ENCODE measurements around the gene PPM1H.
"Not testable (repeated sequence)": the region's sequence is repeated elsewhere in the genome, so short reads cannot be mapped to it uniquely, and the experiment has no call there.

PPM1H gene

DNA sequence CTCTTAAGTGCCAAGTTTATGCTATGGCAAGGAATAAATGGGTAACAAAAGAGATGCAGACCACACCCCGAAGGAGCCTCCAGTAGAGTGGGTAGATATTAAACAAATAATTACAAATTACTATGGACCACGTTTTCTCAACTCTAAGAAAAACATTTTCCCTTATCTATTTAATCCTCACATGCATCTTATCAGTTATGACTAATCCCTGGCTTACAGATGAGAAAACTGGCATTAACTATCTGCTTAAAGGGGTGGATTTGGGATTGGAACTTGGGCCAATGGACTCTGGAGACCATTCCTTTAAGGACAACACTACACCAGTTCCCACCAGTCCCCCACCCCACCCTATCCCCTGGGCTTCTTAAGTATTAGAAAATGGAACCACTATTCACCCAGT is 26.3 kb downstream of the PPM1H start:
- DNase-seq (ENCODE audit: low read depth in 2 of 2), result no peak

DNA sequence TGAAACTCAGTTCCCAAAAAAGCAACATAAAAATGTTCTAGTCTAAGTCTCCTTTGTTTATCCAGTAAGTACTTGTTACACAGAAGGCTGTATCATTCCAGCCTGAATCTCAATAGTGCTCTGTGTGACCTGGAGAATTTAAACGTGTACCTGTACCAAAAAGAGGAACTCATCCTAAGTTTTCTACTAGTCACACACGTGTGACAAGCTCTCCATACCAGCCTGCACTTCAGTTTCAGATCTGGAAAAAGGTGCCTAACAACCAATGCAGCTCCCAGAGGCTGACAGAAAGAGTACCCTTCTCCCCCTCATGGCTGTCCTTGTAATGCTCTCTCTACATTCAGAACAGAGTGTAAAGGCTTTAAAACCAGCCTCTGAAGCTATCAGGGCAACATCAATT is 27.4 kb downstream of the PPM1H start:
- no peak for DNase-seq (ENCODE audit: low read depth in 2 of 2)

DNA sequence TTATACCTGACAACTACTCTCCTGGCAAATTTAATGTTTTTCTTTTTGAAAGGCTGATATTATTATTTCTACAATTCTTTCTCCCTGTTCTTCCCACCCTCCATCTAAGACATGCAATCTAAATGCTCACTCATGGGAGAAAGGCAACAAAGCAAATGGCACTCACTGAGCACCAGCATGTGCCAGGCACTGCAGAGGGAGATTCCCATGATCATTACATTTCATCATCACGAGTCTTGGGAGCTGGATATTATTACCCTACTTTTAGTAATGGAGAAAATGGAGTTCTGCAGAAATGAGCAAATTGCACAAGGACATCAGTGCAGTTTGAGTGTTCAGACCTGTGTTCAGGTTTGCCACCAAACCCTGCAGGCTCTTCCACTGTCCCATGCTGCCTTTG is 27.9 kb downstream of the PPM1H start:
- DNase-seq (ENCODE audit: low read depth in 2 of 2), result no peak

DNA sequence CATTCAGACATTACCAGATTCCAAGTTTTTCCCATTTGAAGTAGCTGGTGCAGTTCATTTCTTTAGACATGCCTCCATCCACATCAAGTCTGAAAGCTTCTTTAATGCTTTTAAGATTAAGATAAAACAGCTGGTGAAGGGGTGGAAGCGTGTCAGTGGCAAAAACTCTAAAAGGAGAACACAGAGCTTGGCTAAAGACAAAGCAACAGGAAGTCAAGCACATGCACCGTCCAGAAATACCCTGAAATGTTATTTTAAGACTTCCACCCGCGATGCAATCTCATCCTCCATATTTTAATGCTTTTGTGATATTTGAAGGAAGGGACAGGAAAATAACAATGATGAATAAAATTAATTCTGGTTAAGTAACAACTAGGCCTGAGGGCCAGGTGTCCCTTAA is 31.8 kb downstream of the PPM1H start:
- no peak for DNase-seq (ENCODE audit: low read depth in 2 of 2)

DNA sequence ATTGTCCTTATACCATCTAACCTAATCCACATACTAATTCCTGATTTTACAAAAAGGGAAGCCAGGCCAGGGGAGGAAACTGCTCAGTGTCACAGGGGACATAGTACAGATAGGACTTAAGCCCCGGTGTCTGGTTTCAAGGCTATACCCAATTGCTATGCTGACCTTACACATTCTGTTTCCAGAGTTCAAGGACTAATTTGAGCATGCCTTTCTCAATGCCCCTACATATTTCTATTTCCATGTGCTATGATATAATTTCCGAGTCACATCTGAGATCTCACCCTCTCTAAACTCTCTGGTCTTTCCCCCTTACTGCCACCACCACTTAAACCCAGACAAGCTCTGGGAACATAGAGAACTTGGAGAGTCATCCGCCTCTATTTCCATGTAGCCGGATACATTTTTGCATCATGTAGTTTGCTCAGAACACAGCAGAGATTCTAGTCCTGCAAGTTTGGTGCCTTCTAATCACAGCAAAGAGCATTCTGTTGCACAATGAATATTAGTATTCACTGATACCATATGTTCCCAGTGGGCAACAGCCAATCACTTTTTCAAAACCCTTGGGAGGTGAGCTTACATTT is 34.2 kb downstream of the PPM1H start:
- no peak for DNase-seq (ENCODE audit: low read depth in 2 of 2)

DNA sequence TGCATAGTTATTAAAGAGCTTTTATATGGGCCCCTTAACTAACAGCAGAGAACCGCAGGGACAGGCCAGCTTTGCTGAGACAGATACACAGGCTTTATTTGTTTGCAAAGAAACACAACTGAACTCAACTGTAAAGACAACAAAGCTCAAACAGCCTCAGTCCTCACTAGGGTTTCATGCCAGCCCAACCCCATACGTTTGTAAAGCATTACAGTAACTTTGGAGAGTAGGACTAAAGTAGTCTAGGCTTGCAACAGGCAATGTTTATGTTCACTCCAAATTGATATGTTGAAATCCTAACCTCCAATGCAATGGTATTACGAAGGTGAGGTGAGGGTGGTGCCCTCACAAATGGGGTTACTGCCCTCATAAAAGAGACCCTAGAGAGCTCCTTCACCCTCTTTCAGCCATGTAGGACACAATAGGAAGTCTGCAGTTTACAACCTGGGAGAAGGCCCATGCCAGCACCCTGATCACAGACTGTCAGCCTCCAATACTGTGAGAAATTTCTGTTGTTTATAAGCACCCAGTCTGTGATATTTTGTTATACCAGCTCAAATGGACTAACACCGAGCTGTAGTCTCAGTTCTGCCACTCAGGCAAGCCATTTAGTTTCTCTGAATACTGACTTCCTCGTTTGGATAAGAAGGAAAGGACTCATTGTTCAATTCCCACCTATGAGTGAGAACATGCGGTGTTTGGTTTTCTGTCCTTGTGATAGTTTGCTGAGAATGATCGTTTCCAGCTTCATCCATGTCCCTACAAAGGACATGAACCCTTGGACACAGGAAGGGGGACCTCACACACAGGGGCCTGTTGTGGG is 35.2 kb downstream of the PPM1H start:
- no peak for DNase-seq (ENCODE audit: low read depth in 2 of 2)

DNA sequence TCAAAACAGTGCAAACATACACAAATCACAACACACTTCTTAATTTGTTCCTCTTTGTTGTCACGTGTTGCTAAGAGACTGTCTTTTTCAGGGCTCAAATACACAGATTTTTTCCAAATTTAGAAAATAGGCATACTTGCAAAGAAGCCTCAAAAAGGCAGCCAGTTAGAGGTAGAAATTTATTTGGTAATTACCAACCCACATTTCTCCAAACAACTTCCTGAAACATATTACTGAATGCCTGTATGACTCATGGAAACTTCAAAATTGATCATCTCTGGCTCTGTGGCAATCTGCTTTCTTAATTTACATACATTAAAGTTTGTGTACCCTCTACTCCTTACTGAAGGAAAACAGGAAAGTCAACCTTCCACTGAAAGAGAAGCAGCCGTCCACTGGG is 36.4 kb downstream of the PPM1H start:
- no peak for DNase-seq (ENCODE audit: low read depth in 2 of 2)

DNA sequence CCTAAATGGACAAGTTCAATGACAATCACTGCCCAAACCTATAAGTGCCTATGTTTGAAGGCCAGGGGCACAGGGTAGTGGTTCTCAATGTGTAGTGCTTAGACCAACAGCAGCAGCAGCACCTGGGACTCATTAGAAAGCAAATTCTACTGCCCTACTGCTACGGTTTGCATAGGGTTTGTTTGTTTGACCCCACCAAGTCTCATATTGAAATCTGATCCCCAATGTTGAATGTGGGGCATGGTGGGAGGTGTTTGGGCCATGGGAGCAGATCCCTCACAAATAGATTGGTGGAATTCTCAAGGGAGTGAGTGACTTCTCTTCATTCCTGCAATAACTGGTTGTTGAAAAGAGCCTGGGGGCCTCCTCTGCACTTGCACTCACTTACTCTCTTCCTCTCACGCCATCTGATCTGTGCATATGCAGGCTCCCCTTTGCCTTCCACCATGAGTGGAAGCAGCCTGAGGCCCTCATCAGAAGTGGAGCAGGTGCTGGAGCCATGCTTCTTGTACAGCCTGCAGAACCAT is 39.5 kb downstream of the PPM1H start:
- no peak for DNase-seq (ENCODE audit: low read depth in 2 of 2)

DNA sequence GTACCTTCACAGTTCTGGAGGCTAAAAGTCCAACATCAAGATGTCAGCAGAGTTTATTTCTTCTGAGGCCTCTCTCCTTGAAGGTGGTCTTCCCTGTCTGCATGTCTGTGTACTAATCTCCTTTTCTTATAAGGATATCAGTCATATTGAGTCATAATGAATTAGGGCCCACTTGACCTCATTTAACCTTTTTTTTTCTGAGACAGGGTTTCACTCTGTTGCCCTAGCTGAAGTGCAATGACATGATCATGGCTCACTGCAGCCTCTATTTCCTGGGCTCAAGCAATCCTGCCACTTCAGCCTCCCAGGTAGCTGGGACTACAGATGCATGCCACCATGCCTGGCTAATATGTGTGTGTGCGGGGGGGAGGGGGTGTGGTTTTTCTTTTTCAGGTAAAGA is 41.7 kb downstream of the PPM1H start:
- no peak for DNase-seq (ENCODE audit: low read depth in 2 of 2)

DNA sequence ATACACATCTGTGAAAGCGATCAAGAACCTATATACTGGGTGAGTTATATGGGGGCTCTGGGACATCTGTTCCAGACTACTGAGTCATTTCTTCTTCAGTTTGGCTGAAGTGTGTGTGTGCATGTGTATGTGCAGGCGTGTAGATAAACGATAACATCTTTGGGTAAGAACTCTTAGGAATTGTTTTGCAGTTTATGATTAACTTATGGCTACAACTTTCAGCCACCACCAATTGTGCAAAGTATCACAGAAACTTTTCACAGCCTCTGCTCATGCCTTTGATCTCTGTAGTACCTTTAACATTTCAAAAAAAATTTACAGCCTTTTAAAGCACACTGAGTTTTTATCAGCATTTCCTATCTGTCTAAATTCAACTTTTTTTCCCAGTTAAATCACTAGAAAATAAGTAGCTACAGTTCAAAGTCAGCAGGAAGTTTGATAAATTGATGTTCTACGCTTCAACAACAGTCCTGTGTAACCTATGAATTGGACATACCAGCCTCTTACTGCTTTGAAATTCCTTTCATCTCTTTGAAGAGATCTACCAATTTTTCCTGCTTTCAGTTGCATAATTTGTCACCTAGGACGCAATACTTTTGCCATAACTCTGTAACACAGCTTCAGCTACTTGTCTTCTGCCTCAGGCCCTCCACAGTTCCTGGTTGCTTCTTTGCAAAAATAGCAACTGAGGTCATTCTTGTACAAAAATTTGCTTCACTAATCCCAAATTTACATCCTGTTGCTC is 43.0 kb downstream of the PPM1H start:
- no peak for DNase-seq (ENCODE audit: low read depth in 2 of 2)

DNA sequence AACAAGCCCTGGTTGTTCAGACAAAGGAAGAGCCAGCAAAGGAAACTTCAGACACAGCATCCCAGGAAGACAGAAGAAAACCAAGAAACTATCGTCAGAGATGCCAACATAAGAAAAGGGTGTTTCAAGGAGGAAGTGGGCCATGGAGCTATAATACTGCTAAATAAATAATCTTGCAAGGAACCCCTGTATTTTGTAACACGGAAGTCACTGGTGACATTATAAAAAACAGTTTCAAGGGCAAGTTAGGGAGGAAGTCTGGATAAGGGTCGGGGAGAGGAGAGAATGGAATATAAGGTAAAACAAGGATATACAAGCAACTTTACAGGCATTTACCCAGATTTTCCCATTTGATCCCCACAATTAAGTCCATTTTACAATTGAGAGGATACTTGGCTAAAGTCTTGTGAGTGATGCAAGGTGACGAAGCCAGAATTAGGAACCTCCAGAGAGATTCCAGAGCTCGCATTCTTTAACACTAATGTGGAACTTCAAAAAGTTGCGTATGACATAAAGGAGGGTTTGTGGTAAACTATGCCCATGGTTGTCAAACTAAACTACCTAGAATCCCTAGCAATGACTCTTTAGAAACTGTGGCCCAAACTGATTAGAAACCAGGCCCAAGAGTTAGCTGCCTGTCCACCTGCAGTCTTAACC is 46.4 kb downstream of the PPM1H start:
- DNase-seq (ENCODE audit: low read depth in 2 of 2), result no peak

DNA sequence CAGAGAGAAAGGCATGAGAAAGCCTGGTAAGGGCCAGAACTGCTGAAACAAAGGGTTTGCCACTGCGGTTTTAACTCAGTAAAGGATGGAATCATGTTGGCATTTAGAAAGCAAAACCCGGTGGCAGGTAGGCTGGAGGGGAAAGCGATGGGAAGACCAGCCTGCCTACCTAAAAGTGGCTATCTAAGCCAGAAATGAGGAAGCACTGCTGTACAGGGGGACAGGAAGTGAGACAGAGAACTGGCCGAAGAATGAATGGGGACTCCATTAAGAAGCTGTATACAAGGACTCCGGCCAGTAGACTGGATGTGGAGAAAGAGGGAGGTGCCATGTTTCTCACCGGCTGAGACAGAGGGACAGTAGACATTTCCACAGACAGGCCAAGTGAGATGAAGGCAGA is 48.2 kb downstream of the PPM1H start:
- DNase-seq (ENCODE audit: low read depth in 2 of 2), result no peak

DNA sequence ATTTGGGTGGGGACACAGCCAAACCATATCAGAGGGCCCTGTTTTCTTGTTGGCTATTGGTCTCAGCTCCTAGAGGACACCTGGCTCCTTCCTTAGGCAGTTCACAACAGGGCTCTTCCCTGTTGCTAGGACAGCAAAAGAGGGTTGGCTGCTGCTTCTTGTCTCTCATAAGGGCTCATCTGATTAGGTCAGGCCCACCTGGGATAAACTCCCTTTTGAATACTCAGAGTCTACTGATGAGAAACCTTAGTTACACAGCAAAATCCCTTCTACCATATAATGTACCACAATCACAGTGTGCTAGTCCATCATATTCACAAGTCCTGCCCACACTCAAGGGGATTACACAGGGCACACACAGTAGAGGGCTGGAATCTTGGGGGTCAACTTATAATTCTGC is 49.7 kb downstream of the PPM1H start:
- DNase-seq (ENCODE audit: low read depth in 2 of 2), result no peak

DNA sequence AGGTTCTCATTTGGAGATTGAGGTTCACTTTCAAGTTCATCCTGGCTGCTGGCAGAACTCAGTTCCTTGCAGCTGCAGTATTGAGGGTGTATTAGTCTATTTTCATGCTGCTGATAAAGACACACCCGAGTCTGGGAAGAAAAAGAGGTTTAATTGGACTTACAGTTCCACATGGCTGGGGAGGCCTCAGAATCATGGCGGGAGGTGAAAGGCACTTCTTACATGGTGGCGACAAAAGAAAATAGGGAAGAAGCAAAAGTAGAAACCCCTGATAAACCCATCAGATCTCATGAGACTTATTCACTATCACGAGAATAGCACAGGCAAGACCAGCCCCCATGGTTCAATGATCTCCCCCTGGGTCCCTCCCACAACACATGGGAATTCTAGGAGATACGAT is 50.1 kb downstream of the PPM1H start:
- DNase-seq (ENCODE audit: low read depth in 2 of 2), result not testable (repeated sequence)

DNA sequence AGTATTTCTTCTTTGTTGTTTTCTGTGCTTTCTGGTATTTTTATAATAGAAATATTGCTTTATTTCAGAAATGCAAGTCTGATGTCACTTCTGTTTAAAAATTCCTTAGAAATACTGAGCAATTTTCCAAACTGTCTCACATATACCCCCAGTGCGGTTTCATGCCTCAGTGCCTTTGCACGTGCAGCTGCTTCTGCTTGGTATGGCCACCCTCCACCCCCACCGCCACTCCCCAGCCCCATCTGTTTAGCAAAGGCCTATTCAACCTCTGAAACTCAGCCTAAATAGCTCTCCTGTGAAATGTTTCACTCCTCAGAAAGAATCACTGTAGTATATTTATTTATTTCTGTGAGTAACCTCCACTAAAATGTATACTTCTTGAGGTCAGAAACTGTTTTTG is 52.3 kb downstream of the PPM1H start:
- no peak for DNase-seq (ENCODE audit: low read depth in 2 of 2)

DNA sequence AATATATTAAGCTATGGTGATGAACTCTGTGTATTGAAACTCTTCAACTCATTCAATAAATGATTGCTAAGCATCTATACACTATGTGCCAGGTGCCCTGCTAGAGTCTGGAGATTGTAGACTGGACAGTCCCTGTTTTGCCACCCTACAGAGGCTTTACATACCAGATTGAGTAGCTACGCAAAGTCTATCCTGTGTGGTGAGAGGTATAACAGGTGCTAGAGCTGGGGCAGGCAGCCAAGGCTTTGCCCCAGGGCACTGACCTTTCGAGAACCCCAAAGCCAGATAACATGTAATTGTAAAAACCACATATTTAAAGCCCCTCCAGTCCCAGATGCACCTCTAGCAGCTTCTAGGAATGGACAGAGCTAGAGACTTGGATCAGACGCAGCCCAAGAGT is 52.8 kb downstream of the PPM1H start:
- no peak for DNase-seq (ENCODE audit: low read depth in 2 of 2)

DNA sequence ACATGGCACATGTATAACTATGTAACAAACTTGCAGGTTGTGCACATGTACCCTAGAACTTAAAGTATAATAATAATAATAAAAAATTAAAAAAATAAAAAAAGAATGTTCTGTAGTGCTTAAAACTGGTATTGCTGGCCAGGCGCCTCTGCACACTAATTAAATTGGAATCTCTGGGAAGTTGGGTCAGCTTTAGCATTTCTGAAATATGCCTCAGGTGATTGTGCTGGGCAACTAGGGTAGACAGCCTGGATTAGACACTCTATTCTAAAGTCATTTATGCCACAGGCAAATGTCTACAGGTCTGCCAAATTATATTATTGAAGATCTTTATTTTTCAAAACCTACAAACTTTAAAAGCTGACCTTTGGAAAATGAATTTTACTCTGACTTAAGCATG is 55.3 kb downstream of the PPM1H start:
- DNase-seq (ENCODE audit: low read depth in 2 of 2), result no peak

DNA sequence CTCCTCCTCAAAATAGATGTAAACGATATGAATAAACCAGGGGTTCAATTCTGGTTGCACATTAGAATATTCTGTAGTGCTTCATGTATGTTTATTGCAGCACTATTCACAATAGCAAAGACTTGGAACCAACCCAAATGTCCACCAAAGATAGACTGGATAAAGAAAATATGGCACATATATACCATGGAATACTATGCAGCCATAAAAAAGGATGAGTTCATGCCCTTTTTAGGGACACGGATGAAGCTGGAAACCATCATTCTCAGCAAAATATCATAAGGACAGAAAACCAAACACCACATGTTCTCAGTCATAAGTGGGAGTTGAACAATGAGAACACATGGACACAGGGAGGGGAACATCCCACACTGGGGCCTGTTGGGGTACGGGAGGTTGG is 55.7 kb downstream of the PPM1H start:
- DNase-seq (ENCODE audit: low read depth in 2 of 2), result not testable (repeated sequence)

DNA sequence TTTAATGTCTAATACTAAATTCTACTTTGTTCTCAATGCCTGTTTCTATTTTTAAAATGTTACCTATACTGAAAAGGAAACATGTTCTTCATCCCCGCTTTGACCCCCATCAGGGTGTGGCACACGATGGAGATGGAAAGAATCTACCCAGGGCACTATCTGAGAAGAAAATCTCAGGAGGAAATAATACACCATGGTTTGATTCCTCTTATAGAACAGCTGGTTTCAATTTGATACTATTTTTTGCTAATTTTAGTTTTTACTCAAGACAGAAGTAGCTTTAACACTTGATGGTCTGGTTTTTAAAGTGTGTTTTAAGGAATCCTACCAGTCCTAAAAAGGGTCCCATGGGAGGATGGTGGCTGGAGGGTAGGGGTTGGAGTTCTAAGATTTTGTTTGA is 56.7 kb downstream of the PPM1H start:
- no peak for DNase-seq (ENCODE audit: low read depth in 2 of 2)

DNA sequence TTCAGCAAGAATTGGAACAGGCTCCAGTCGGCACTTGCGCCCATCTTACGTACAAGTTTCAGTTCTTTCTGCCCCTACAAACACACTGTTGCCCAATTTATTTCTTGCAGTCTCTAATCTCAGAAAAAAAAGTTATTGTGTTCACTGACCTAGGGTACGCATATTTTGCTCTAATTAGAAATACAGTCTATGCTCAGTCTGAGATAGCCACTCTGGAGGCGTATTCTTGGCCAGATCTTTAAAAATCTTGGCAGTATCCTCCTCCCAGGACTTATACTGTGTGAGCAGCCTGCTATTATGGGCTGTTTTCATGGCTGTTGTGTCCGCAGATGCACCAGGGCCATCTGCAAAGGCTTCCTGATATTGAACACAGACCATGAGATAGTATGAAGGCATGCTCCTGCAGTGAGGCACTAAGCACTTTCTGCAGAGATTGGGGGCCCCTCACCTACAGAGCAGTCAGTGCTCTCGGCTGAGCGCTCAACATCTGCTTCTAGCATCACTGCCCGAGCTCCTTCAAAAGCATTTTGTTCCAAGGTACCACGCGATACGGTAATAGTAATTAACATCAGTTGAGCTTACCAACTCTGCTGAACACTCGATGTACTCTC is 57.9 kb downstream of the PPM1H start:
- no peak for DNase-seq (ENCODE audit: low read depth in 2 of 2)

DNA sequence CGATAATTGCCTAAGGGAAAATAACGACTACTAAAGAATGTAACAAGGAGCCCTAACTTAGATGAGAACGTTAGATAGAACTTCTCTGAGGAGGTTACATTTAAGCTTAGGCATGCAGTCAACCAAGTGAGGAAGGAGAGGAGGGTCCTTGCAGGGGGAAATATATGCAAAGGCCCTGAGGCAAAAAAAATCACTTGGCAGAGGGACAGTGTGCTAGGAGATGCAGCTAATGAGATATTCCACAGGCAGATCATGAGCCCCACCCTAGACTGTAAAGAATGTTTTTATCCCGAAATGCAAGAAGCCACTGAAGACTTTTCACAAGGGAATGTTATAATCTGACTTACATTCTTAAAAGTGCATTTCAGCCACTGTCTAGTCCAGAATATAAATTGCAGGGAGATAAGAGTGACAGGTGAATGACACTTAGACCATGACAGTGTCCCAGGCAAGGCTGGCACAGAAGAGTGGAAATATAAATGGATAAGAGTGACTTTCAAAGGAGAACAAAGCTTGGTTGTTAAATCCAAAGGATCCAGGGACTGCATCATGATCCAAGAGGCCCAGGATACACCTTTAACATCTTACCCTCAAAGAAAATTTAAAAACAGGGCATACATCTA is 61.0 kb downstream of the PPM1H start:
- no peak for DNase-seq (ENCODE audit: low read depth in 2 of 2)

Measured in stimulated activated CD8-positive, alpha-beta memory T cell treated with anti-CD3 and anti-CD28 coated beads, Interleukin-2, amount 100 ng/mL, for 48 hours (primary cell).